K562 (cell line): ENCODE data around the gene SRGN. TPM values are rescaled to one million over a fixed set of nuclear protein-coding genes. Genes with fewer than 3 reads are reported as not detected.

Experiments used
- BRD4 ChIP-seq: fragments of 200-600 bp; sonication (generic); IDR thresholded peaks from 2 replicates; pipeline ENCODE4 v1.6.1; 2017; ENCODE audit warnings: inconsistent platforms
- HDAC1 ChIP-seq, 2 experiments: fragments of 450-650 bp; IDR thresholded peaks; 2 replicates each; pipeline ENCODE4 v1.6.1; 2016 to 2017; ENCODE audit warnings: inconsistent platforms in 1 of 2, mild to moderate bottlenecking in 1 of 2, moderate library complexity in 1 of 2
- ZBTB17 ChIP-seq: fragments of 450-650 bp; formaldehyde crosslinking; IDR thresholded peaks from 2 replicates; pipeline ENCODE4 v1.4.0; 2020; ENCODE audit warnings: mild to moderate bottlenecking
- ZNF224 ChIP-seq: sonication (generic); formaldehyde crosslinking; IDR thresholded peaks from 2 replicates; pipeline ENCODE4 v1.8.0; 2022; ENCODE audit warnings: mild to moderate bottlenecking, missing genetic modification reagents
- polyA plus RNA-seq, 8 experiments: library from polyadenylated mRNA; depleted of rRNA in 4 of 8; stranded (reverse) in 5 of 8; unstranded in 3 of 8; fragments of >200 nt; fragmentation: Nextera tagmentation in 2 of 8; fragmentation: Illumina TruSeq in 1 of 8; extraction: Ambion mirVana in 2 of 8; extraction: Trizol in 1 of 8; gene quantifications; 2 replicates each; pipeline versions ENCODE4 v1.2.1 to v1.2.3, GENCODE V29; 2011 to 2014; ENCODE audit warnings: inconsistent platforms in 1 of 8, missing spikeins in 1 of 8
- total RNA-seq, 7 experiments: library from RNA; depleted of rRNA in 6 of 7; stranded (reverse); fragments of >200 nt in 6 of 7; fragmentation: Illumina TruSeq in 2 of 7; extraction: Trizol in 2 of 7; gene quantifications; 2 replicates each; pipeline versions ENCODE4 v1.2.1 to v1.2.3, GENCODE V29; 2011 to 2021; ENCODE audit warnings: low replicate concordance in 1 of 7
- TF ChIP-seq, protein P1 (sequence below): sonication (generic); formaldehyde crosslinking; IDR thresholded peaks from 2 replicates; pipeline ENCODE4 v1.9.0; 2022; ENCODE audit warnings: mild to moderate bottlenecking, missing genetic modification reagents
- TF ChIP-seq, protein P2 (sequence below): sonication (generic); formaldehyde crosslinking; IDR thresholded peaks from 2 replicates; pipeline ENCODE4 v1.8.0; 2022; ENCODE audit warnings: mild to moderate bottlenecking, missing genetic modification reagents
- TF ChIP-seq, protein P3 (sequence below): fragments of 450-650 bp; IDR thresholded peaks from 2 replicates; pipeline ENCODE4 v1.6.1; 2017; ENCODE audit warnings: antibody characterized with exemption, mild to moderate bottlenecking
- TF ChIP-seq, protein P4 (sequence below): conservative IDR thresholded peaks from 2 replicates; pipeline ENCODE4 v1.6.1; 2011; ENCODE audit warnings: low read depth, mild to moderate bottlenecking, low read length; ENCODE audit not compliant: control insufficient read depth
- TF ChIP-seq, protein P5 (sequence below): fragments of 200-800 bp; sonication (Bioruptor generic); IDR thresholded peaks from 2 replicates; pipeline ENCODE4 v1.6.1; 2017; ENCODE audit warnings: missing genetic modification characterization, missing compliant biosample characterization
- TF ChIP-seq, protein P6 (sequence below): fragments of 250-450 bp; sonication (Bioruptor Pico); IDR thresholded peaks from 2 replicates; pipeline ENCODE4 v1.9.0; 2021; ENCODE audit warnings: mild to moderate bottlenecking, inconsistent platforms

Gene SRGN
- total and polyA plus RNA-seq, 9 of the 15 experiments (the other 6 are each of a cell fraction or from before 2014, with no cell fraction given): 136 to 304 (median 180) TPM

DNA sequence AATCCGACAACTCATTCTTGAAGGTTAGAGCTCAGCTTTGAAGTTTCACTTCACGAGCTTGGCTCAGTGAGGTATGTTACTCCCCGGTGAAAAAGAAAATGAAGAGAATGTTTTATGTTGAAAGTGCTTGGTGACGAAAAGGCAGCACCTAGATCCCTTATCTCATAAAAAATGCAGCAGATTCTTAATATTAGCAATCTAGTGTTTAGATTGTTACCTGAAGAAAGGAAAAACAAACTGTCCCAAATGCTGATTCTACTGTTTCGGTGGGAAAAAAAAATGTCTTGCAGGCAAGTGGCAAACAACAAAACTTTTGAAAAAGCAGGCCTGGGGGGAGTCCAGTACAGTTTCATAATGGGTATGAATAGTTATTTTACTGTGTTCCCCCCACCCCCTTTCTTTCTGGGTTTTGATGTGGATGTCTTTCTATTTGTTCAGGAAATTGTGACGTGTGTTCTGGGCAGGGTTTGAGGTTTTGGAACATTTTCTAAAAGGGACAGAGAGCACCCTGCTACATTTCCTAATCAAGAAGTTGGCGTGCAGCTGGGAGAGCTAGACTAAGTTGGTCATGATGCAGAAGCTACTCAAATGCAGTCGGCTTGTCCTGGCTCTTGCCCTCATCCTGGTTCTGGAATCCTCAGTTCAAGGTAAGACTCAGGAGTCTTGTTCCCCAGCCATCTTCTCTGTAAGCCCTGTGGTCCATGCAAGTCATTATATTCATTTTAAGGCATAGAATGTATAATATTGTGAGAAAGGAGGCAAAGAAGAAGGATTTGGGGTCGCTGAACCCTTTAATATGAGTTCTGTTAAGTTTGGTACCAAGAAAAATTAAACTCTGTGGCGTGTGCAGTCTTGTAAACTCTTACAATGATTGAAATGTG, at the start of gene SRGN (continued):
- TF ChIP-seq, protein P1, sequence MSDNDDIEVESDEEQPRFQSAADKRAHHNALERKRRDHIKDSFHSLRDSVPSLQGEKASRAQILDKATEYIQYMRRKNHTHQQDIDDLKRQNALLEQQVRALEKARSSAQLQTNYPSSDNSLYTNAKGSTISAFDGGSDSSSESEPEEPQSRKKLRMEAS (CRISPR knock-in tag): no peak
- peak; percentile 66; the same call in 1 of the 2 replicates for TF ChIP-seq BRD4
- TF ChIP-seq, protein P2, sequence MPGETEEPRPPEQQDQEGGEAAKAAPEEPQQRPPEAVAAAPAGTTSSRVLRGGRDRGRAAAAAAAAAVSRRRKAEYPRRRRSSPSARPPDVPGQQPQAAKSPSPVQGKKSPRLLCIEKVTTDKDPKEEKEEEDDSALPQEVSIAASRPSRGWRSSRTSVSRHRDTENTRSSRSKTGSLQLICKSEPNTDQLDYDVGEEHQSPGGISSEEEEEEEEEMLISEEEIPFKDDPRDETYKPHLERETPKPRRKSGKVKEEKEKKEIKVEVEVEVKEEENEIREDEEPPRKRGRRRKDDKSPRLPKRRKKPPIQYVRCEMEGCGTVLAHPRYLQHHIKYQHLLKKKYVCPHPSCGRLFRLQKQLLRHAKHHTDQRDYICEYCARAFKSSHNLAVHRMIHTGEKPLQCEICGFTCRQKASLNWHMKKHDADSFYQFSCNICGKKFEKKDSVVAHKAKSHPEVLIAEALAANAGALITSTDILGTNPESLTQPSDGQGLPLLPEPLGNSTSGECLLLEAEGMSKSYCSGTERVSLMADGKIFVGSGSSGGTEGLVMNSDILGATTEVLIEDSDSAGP (CRISPR knock-in tag): peak; percentile 87
- TF ChIP-seq, protein P3, sequence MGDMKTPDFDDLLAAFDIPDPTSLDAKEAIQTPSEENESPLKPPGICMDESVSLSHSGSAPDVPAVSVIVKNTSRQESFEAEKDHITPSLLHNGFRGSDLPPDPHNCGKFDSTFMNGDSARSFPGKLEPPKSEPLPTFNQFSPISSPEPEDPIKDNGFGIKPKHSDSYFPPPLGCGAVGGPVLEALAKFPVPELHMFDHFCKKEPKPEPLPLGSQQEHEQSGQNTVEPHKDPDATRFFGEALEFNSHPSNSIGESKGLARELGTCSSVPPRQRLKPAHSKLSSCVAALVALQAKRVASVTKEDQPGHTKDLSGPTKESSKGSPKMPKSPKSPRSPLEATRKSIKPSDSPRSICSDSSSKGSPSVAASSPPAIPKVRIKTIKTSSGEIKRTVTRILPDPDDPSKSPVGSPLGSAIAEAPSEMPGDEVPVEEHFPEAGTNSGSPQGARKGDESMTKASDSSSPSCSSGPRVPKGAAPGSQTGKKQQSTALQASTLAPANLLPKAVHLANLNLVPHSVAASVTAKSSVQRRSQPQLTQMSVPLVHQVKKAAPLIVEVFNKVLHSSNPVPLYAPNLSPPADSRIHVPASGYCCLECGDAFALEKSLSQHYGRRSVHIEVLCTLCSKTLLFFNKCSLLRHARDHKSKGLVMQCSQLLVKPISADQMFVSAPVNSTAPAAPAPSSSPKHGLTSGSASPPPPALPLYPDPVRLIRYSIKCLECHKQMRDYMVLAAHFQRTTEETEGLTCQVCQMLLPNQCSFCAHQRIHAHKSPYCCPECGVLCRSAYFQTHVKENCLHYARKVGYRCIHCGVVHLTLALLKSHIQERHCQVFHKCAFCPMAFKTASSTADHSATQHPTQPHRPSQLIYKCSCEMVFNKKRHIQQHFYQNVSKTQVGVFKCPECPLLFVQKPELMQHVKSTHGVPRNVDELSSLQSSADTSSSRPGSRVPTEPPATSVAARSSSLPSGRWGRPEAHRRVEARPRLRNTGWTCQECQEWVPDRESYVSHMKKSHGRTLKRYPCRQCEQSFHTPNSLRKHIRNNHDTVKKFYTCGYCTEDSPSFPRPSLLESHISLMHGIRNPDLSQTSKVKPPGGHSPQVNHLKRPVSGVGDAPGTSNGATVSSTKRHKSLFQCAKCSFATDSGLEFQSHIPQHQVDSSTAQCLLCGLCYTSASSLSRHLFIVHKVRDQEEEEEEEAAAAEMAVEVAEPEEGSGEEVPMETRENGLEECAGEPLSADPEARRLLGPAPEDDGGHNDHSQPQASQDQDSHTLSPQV: peak; percentile 69; the same call in 1 of the 2 replicates
- TF ChIP-seq, protein P4, sequence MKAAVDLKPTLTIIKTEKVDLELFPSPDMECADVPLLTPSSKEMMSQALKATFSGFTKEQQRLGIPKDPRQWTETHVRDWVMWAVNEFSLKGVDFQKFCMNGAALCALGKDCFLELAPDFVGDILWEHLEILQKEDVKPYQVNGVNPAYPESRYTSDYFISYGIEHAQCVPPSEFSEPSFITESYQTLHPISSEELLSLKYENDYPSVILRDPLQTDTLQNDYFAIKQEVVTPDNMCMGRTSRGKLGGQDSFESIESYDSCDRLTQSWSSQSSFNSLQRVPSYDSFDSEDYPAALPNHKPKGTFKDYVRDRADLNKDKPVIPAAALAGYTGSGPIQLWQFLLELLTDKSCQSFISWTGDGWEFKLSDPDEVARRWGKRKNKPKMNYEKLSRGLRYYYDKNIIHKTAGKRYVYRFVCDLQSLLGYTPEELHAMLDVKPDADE: no peak
- TF ChIP-seq, protein P5, sequence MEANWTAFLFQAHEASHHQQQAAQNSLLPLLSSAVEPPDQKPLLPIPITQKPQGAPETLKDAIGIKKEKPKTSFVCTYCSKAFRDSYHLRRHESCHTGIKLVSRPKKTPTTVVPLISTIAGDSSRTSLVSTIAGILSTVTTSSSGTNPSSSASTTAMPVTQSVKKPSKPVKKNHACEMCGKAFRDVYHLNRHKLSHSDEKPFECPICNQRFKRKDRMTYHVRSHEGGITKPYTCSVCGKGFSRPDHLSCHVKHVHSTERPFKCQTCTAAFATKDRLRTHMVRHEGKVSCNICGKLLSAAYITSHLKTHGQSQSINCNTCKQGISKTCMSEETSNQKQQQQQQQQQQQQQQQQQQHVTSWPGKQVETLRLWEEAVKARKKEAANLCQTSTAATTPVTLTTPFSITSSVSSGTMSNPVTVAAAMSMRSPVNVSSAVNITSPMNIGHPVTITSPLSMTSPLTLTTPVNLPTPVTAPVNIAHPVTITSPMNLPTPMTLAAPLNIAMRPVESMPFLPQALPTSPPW: peak; percentile 75
- TF ChIP-seq HDAC1 (IDR thresholded peaks at IDR 0.05): peak in 1 of 2 experiments; percentile 42; a peak in 1 of 4 replicates
- TF ChIP-seq ZBTB17 (CRISPR knock-in tag): no peak
- TF ChIP-seq ZNF224: no peak
- TF ChIP-seq, protein P6, sequence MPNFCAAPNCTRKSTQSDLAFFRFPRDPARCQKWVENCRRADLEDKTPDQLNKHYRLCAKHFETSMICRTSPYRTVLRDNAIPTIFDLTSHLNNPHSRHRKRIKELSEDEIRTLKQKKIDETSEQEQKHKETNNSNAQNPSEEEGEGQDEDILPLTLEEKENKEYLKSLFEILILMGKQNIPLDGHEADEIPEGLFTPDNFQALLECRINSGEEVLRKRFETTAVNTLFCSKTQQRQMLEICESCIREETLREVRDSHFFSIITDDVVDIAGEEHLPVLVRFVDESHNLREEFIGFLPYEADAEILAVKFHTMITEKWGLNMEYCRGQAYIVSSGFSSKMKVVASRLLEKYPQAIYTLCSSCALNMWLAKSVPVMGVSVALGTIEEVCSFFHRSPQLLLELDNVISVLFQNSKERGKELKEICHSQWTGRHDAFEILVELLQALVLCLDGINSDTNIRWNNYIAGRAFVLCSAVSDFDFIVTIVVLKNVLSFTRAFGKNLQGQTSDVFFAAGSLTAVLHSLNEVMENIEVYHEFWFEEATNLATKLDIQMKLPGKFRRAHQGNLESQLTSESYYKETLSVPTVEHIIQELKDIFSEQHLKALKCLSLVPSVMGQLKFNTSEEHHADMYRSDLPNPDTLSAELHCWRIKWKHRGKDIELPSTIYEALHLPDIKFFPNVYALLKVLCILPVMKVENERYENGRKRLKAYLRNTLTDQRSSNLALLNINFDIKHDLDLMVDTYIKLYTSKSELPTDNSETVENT (CRISPR knock-in tag): peak; percentile 32; the same call in 1 of the 2 replicates
